Kasumi-1 (cell line): Measurements from ENCODE around the gene SLC35D1.
"Not testable (repeated sequence)": the region's sequence is repeated elsewhere in the genome, so short reads cannot be mapped to it uniquely, and the experiment has no call there.

Experiments used
- DNase-seq, 2 experiments: peaks; one replicate each; lab custom pipeline; 2025; lab: John Stamatoyannopoulos, UW

Gene SLC35D1

DNA sequence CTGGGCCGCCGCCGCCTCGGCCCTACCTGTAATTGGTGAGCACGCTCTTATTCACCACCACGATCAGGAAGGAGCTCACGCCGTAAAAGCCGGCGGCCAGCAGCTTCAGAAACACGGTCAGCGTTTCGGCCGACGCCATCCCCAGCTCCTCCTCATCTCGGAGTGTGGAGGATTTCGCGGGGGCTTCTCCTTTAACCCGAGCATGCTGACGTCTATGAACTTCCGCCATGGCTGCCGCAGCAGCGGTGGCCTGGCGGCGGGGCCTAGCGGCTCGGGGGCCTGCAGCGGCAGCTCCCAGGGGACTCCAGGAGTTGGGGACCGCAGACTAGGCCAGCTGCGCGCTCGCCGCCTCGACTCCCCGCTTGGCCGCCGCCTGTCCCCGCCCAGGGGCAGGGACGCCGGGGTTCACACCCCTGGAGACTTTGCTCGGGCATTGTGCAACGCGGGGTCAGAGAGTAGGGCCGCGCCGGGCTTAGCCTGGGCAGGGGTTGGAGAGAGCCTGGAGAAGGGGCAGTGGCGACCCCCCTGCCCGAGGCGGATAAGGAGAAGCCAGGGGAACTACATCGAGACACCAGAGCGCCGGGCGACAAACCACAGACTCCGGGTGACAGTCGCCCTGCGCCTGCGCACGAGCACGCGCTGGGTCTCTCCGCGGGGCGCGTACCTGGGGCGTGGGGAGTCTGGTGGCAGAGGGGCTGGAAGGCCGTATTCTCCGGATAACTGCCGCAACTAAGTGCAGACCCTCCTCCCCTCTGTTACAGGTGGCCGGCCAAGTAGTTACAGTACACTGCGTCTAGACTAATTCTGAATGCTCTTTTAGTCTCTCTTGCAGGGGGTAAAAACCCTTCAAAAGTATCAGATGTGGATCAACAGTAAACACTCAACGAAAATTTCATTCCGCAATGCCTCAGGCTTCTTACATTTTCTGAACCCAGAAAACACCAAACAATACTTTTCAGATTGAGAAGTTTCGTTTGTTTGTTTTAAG, at the start of gene SLC35D1:
TSS of gene SLC35D1 (minus strand) at position 364 of the 988 bp plus-strand sequence. CDS start at position 229, 135 bp downstream.
- peak; percentile 71 to 79 for DNase-seq

DNA sequence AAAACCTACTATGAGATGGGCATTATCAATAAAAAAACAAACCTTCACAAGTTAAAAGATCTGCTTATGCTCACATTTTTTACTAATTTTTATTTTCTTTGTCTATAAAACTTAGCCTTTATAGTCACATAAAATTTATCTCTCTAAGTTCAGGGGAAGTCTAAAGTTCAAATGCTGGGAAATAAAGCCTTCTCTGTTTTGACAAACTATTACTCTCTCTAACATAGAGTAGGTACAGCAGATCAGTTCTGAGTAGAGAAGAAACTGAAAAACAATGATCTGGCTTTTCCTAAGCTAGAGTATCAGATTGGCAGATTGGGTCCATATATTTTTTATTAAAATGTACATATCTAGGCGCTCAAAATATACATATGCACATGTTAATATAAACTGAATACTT, 49.6 kb upstream of the SLC35D1 start:
- DNase-seq: no peak

DNA sequence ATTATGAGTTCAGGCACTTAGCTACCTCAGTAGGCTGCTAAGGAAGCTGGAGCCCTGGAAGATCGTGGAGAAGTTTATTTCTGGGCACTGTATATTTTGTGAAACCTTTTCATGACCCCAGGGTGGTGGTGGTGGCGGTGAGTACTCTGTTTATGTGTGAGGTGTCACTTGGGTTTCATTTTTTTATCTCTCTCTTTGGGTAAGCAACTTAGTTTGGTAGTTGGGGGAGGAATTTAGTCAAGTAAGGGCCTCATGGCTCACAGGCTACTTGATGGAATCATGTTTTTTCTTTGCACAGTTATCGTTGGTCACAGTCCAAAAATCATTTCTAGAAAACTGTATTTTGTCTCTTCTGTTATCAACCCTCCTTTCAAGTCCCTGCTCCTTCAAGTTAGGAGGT, 46.9 kb upstream of the SLC35D1 start:
- DNase-seq: no peak

DNA sequence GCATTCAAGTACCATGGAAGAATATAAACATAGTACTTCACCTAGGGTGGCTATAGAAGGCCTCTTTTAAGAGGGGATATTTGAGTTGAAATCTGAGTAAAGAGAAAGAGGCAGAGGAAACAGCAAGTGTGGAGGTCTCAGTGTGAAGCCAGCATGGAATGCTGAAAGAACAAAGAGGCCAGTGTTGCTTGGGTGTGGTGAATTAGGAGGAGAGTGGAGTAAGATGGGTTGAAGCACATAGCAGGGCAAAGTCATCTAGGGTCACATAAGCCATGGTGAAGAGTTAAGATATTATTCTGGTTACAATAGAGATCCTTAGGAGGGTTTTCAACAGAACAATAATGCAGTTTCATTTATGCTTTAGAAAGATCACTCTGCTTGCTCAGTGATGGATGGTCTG, 43.4 kb upstream of the SLC35D1 start:
- DNase-seq: no peak

DNA sequence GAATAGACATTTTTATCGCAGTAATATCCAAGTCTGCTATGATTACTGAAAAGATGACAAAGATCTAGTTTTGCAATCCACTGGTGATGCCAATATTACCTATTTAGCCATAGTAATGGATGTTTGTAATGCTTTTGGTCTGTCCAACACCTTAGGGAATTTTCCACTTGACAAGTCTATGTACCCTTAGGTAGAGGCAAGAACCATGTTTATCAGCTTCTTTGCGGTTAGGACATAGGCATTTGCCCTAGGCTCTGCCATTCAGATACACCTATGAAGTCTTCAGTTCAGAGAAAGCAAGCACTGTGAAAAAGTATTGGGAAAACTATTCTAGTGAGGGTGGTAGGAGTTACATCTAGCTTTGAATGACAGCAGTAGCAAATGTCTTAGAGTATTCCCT, 40.2 kb upstream of the SLC35D1 start:
- no peak for DNase-seq

DNA sequence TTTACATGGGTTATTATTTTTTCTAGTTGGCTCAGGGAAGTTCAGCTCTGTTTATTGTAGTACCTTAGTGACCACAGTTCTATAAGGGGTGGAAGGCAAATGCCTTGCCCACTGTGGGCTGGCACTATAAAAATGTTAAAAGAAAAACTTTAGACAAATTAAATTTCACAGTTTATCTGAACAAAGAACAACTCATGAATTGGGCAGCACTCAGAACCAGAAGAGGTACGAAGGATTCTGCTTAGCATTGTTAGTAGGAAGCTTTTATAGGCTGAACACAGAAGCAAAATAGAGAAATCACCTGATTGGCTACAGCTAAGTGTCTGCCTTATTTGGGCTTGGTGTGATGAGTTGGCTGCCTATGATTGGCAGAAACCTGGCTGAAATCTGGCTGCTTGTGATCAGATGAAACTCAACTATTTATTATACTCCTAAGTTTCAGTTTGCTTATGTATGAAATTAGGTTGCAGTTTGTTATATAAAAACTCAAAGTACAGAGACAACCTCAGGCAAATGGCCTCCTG, 35.8 kb upstream of the SLC35D1 start:
- no peak for DNase-seq

DNA sequence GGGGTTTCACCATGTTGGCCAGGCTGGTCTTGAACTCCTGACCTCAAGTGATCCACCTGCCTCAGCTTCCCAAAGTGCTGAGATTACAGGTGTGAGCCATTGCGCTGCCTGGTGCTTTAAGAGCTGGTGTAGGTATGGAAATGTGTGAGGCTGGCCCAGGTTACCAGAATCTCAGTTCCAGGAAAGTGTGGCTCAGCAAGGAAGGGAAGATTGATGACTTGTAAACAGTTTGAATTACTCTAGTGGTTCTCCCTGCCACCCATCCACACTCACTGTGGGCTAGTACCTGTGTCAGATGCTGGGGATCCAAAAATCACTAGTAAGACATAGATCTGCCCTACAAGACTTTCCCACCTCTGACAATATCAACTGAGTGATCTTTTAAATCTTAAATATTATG, 34.5 kb upstream of the SLC35D1 start:
- no peak for DNase-seq

DNA sequence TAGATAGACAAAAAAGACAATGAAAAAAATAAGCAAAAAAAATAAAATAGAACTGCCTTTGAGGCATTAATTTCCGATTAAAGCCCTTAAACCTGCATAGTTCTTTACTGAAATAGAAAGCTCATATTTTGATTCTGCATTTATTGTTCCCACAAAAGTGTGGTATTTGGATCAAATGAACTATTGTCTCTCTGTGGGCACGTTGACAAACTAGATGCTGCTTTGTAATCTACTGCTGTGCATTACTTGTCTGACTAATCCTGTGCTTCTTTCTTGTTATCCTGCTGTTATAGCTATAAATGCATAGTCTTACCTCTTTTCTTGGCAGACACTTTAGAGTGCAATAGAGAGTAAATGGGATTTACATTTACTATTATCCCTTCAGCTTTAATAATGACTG, 31.4 kb upstream of the SLC35D1 start:
- DNase-seq: no peak

DNA sequence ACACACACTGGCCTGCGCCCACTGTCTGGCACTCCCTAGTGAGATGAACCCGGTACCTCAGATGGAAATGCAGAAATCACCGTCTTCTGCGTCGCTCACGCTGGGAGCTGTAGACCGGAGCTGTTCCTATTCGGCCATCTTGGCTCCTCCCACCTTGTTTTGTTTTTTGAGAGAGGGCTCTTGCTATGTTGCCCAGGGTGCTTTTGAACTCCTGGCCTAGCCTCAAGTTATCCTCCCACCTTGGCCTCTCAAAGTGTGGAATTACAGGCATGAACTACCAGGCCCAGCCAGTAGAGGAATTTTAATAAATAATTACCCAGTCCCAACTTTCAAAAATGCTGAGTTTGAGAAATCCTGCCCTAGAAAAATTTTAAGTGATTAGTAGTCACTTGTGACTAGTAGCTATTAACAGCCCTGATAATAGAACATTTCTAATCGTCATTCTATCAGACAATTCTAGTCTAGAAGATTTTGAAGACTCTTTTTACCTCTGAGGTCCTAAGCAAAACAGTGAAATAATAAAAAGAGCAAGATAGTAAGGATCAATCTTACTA, 30.9 kb upstream of the SLC35D1 start:
- DNase-seq: no peak

DNA sequence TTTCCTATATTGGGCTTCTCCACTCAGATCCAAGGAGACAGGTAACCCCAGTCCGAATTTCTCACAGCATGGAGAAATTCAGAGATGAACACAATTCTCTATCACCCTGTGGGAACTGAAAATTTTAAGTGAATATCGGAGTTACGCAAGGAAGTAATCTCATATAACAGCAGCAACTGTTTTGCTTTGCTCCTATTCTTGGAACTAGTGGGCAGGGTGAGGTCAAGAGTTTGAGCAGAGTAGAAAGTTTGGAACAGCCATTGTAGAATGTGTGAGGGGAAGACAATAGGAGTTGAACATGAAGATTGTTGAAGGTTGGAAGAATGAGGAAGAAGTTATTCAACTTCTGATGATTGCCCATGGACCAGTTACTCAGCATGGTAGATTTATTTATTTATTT, 24.3 kb upstream of the SLC35D1 start:
- DNase-seq: no peak

DNA sequence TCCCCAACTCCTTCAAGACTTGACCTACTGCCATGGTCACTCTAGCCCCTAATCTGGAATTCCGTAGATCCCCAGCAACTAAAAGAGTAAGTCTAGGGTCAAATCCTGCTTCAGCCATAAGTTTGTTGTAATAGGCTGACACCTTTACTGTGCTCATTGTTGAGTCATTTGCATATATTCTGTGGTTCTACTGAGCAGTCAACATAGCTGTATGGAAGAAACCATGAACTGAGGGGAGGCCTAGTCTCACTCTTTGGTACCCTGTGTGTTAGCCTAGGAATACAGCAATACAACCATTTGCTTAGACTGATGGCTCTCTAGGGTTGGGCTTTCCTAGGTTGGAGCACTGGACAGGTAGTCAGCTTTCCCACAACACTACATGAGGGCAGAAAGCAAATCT, 23.6 kb upstream of the SLC35D1 start:
- no peak for DNase-seq

DNA sequence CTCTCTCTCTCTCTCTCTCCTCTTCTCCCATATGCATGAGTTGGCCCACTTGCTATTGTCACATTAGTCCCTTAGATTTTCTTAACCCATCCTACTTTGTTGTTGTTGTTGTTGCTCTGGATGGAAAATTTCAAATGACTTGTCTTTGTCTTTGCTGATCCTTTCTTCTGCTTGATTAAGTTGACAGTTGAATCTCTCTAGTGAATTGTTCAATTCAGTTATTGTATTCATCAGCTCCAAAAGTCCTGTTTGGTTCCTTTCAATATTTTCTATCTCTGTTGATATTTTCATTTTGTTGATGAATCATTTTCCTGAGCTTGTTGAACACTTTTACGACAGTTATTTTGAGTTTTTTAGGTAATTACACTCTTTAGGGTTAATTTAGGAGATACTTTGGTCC, 18.8 kb upstream of the SLC35D1 start:
- no peak for DNase-seq

DNA sequence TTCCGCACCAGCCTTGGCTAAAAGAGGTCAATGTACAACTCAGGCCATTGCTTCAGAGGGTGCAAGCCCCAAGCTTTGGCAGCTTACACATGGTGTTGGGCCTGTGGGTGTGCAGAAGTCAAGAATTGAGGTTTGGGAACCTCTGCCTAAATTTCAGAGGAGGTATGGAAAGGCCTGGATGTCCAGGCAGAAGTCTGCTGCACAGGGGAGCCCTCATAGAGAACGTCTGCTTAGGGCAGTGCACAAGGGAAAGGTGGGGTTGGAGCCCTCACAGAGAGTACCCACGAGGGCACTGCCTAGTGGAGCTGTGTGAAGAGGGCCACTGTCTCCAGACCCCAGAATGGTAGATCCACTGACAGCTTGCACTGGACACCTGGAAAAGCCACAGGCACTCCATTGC, 13.7 kb upstream of the SLC35D1 start:
- DNase-seq: not testable (repeated sequence)

DNA sequence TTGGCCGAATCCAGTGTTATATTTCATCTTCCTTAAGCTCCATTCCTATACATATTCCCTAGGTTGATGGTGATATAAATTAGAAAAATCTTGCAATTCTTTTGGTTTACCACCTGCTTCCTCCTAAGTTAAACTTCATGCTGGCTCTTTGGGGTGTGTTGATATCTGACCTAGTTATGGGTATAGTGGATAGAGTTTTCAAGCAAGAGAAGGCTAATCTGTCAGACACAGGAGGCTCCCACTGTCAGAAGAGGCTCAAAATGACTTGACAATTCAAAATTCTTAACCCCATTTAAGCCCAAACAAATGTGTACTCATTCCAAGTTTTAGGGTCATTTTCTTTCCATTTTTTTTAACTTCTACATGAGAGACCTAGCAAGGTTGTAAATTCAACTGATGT, 8.5 kb upstream of the SLC35D1 start:
- DNase-seq: no peak

DNA sequence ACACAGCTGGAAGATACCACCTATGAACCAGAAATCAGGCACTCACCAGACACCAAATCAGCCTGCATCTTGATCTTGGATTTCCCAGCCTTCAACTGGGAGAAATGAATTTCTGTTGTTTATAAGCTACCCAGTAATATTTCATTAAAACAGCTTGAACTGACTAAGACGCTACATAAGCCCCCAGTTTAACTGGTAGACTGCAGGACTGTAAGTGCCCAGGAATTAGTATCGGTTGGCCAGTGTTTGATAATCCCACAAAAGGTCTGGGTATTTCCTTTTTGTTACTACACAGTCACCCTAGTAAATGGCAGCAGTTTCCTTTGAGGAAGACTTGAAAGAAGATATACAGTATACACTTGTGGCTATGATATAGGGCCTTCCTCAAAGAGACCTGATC, 7.3 kb upstream of the SLC35D1 start:
- DNase-seq: no peak

DNA sequence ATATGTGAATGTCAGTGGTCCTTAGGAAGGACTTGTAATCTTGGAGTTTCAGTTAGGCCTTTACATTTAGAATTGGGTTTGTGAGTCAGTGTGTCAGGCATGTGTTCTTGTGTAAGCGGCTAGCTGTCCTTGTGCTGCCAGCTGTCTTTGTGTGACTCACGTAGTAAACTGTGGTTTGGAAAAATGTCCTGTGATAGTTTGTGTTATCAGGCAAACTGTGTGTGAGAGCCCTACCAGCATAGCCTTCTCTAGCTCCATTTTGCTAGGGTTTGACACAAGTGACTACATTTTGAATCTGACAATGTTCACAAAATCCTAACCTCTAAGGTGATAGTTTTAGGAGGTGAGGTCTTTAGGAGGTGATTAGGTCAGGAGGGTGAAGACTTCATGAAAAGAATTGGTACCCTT, 6.9 kb upstream of the SLC35D1 start:
- no peak for DNase-seq

DNA sequence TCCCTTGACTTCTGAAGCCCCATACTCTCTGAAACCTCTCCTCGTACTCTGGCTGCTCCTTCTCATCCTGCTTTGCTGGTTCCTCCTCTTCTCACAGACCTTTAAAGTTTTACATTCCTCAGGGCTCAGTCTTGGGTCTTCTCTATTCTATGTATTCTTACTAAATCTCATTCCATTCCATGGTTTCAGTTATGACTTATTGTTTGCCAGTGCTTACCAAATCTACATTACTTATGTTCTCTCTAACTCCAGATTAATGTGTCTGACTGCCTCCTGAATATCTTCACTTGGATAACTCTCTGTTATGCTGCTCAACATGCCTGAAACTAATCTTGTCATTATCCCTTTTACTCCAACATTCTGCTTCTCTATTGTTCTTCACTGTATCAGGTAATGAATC, 5.4 kb upstream of the SLC35D1 start:
- no peak for DNase-seq

DNA sequence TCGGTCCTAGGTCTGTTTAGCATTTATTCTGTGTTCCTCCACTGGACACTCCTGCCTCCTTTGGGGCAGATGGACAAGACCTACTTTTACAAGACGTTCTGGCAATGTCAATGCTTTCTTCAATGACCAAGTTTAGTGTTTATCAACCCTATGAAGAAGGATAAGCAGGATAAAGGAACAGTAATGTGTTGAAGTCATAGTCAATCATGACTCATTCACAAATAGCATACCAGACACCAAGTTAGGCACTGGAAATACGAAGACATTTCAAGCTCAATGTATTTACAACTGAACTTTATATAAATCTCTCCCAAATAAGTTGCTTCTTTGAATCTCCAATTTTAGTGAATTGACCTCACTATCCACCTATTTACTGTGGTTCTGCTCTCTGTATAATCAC, 4.8 kb upstream of the SLC35D1 start:
- DNase-seq: no peak

DNA sequence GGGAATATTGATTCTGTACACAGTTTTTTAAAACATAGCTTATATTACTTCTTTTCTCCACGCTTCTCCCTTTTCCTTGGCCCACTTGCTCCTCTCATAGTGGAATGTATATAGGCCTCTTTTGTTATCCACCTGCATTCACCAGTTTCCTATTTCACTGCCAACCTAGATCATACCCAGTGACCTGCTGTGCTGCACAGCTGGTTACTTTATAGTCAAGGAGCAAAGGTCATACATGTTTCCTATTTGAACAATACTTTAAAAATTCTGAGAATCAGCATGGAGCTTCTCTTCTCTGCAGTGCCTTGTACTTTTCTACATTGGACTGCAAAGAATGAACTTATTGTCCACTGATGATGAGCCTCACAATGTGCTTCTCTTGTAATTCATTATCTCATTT, 4.3 kb upstream of the SLC35D1 start:
- DNase-seq: no peak

DNA sequence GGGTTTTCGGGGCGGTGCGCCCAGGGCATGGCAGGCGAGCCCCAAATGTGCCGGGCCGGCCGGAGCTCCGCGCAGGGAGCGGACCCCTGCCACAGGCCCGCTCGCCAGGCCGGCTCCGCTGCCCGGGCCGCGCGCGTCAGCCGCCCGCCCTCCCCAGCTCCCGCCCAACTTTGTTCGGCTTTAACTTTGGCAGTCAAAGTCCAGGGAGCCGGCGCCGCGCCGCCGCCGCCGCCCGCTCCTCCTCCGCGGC, 488 bp downstream of the SLC35D1 start:
- DNase-seq: no peak

DNA sequence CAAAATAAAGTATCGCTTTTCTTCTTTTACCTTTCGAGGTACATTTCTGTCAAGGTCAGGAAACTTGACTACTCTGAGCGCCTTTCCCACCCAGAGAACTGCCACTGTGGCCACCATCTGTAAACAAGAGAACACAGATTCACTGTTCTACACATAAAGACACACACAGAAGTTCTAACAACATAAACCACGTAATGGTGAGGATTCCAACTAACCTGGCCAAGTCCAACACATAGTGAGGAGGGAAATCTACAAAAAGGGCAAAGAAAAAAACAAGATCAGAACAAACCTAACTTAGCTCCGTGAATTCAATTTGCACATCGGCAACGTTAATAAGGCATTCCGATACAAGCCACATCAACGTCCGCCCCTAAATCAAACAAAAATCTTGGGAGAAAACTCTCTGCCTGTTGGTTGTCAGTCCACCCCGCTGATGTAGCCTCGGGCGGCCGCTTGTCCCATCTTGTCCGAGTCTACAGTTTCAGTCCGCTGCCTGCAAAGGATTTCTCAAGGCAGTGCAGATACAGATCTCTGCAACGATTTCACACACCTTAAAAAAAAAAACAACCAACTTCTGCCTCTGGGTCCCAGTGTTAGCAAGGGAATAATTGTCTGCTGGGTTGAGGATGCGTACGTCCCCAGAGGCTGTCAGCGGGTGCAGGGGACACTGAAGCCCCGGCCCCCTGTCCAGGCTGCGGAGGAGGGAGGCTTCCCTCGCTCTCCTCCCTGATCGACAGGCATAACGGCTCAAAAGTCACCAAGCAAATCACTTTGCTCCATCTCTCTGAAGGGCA, 1.0 kb downstream of the SLC35D1 start:
- DNase-seq: peak; percentile 41 to 42

DNA sequence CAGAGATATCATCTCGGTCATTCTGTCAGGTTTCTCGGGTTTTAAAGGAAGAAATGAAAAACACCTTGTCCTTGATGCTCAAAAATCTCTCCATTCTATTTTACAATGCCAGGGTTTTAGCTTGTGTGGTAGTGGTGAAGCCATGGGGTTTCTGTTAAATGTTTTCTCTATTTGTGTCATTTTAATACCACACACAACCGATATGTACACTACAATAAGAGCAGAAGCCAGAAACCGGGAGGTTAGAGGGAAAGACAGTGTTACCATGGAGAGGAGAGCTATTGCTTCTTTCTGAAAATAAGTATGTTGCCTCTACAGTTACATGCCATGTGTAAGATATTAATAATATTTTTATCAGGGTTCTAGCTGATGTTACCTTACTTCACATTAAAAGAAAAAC, 2.8 kb downstream of the SLC35D1 start:
- DNase-seq: no peak
